GM10248 (cell line): ENCODE data around the gene NMT1.

Experiments used
- CTCF ChIA-PET: fragments of 300-600 bp; sonication (Branson Sonifier 250); formaldehyde crosslinking; extraction: SDS; loops from one replicate; lab custom pipeline; 2021; ENCODE audit warnings: antibody characterized with exemption; lab: Yijun Ruan, JAX
- POLR2A ChIA-PET: fragments of 350-650 bp; sonication (Branson Sonifier 250); formaldehyde crosslinking; extraction: SDS; loops from one replicate; lab custom pipeline; 2020; ENCODE audit warnings: antibody characterized with exemption; lab: Yijun Ruan, JAX
- DNase-seq: peaks from one replicate; pipeline ENCODE4 v3.0.0; 2012; ENCODE audit errors: extremely low spot score
- TF ChIP-seq, protein P1 (sequence below): IDR thresholded peaks from 2 replicates; pipeline ENCODE4 v1.5.1; 2012; ENCODE audit warnings: mild to moderate bottlenecking, low read depth; ENCODE audit errors: extremely low read depth, missing control alignments, control extremely low read depth

The NMT1 gene

DNA sequence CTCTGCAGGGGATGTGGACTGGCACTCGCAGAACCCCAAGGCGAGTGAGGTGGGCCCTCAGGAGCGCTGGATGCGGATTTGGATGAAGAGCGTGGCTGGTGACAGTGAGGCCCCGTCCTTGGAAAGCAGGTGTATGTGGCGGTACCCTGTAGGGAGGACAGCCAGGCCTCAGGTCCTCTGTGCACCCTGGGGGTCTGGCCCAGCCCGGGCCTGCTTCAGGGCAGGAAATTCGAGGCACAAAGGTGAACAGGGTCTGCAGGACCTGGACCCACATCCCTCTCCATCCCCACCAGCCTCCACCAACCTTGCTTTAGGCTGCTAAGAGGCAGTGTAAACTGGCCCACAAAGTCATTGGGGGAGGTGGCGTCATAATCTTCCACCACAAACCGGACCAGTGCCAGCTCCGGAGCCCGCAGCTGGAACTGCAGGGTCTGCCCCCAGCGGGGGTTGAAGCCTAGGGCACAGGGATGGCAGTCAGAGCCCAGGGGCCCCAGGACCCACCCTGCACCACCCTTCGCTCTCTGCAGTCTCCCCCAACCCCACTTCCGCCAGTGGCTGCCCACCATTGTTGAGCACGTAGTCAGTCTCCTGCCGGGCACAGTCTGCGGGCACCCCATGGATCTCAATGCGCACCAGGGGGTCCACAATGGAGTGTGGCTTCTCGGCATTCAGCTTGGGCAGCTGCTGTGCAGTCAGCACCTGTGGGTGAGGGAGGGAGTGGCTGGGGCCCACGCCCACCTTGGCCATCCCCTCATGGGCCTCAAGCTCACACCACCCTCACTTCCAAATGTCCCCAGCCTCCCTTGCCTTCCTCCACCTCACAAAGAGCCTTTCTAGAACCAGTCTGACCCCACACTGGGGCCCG is 51.7 kb downstream of the NMT1 start:
- DNase-seq: no peak
- CTCF ChIA-PET: interaction anchor here (1.2 to 1.9 kb wide), 5 partner anchors 9 to 193 kb away, joined by 3 to 9 read pairs (median 5); partner anchors contain the start of gene ACBD4
- TF ChIP-seq, protein P1, sequence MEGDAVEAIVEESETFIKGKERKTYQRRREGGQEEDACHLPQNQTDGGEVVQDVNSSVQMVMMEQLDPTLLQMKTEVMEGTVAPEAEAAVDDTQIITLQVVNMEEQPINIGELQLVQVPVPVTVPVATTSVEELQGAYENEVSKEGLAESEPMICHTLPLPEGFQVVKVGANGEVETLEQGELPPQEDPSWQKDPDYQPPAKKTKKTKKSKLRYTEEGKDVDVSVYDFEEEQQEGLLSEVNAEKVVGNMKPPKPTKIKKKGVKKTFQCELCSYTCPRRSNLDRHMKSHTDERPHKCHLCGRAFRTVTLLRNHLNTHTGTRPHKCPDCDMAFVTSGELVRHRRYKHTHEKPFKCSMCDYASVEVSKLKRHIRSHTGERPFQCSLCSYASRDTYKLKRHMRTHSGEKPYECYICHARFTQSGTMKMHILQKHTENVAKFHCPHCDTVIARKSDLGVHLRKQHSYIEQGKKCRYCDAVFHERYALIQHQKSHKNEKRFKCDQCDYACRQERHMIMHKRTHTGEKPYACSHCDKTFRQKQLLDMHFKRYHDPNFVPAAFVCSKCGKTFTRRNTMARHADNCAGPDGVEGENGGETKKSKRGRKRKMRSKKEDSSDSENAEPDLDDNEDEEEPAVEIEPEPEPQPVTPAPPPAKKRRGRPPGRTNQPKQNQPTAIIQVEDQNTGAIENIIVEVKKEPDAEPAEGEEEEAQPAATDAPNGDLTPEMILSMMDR: no peak
- POLR2A ChIA-PET: no interaction called here

DNA sequence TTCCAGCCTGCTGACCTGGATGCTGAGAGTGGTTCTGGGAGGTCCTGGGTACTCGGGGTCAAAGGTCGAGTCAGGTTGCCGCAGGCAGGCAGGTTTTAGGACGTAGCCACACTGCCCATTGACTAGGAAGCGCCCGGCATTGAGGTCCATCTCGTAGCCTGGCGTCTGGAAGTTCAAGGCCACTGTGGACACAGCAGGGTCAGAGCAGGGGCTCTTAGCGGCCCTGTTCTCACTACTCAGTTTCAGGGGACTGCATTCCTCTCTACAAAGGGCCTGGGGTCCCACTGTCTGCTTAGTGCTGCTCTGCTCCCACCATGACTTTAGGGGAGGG is 52.3 kb downstream of the NMT1 start:
- CTCF ChIA-PET: interaction anchor here (1.8 kb wide), 1 partner anchor 193 kb away, joined by 5 read pairs; no protein-coding TSS in a partner anchor
- no peak for DNase-seq
- POLR2A ChIA-PET: no interaction called here
- TF ChIP-seq, protein P1: no peak

DNA sequence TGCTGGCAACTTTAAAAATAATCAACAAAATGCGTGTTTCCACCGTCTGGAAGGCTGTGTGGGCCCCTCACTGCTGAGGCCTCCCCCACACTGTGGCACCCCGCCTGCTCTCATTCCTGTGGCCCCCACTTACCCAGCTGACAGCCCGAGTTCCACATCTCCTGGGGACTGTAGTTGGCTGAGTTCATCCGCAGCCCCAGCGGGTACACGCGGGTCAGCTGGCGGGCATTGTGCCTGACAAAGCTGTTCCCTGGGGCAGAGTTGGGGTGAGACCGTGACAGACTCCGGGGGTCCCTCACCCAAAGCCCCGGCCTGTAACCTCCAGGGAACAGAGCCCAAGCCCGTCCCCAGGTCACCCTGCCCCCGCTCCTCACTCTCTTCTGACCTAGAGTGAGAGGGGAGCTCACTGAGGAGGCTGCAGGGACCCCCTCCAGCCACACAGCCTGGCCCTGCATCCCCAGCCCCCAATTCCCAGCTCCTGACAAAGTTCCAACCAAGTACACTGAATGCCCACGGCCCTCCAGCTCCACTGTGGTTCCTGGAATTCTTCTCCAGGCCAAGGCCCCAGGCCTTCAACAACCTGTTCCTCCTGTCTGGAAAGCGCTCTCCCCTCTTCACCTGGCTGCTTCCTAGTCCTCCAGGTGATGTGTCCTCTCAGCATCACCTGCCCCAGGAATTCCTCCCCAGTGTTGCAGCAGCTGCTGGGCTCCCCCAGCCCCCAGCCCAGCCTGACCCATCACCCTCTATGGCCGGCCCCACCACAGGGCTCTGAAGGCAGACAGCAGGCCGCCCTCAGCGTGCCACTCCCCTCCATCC is 53.2 kb downstream of the NMT1 start:
- ChIA-PET CTCF (interaction anchor here (0.9 to 1.6 kb wide), 3 partner anchors 15 to 203 kb away, joined by 3 to 6 read pairs (median 3); no protein-coding TSS in a partner anchor), POLR2A (no interaction called here)
- no peak for DNase-seq
- TF ChIP-seq, protein P1: no peak

DNA sequence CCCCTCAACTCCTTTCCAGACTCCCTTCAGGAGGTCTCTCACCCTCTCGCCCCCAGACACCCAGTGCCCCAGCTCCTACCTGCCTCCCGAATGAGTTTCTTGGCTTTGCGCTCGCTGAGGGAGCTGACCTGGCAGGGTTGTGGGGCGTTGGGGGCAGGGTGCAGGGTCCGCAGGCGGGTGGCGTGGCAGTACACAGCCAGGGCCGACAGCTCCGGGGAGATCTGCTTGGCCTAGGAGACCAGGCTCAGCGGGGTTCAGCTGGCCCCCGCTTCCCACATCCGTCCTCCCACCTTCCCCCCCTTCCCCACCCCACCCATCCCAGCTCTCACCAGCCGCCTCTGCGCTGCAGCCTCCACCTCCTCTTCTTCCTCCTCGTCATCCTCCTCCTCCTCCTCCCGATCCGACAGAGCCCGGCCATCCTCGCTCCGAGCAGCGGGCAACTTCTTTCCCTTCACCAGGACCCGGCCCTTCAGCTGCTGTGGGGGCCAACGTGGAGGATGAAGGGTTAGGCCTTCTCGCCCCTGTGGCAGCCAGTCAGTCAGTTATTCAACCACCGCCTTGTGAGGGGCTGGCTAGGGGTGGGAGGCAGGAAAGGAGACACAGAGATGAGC is 54.0 kb downstream of the NMT1 start:
- POLR2A ChIA-PET: no interaction called here
- CTCF ChIA-PET: interaction anchor here (0.6 to 4.2 kb wide), 5 partner anchors 15 to 204 kb away, joined by 3 to 21 read pairs (median 3); partner anchors contain the start of gene ACBD4
- no peak for DNase-seq
- TF ChIP-seq, protein P1: no peak

DNA sequence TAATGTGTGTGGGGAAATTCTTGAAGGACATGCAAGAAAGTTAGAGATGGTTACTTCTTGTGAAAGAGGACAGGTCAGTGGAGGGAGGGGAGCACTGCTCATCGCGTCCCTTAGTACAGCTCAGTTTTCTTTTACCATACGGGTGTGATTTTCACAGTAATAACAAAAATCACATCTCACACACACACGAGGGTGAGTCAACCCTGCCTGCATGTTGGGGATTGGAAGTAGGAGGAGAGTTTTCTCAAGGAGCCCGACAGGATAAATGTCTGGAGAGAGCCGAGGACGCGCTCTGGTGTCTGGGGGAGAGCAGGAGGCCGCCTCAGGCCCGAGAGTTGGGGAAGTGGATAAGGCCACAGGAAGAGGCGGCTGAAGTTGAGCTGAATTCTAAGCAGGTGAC is 54.8 kb downstream of the NMT1 start:
- ChIA-PET CTCF (interaction anchor here (4.2 kb wide), 1 partner anchor 20 kb away, joined by 21 read pairs; the partner anchor contains the start of gene ACBD4), POLR2A (no interaction called here)
- no peak for DNase-seq
- TF ChIP-seq, protein P1: no peak
